ENCODE measurements around the gene EFCAB6.

EFCAB6 gene

DNA sequence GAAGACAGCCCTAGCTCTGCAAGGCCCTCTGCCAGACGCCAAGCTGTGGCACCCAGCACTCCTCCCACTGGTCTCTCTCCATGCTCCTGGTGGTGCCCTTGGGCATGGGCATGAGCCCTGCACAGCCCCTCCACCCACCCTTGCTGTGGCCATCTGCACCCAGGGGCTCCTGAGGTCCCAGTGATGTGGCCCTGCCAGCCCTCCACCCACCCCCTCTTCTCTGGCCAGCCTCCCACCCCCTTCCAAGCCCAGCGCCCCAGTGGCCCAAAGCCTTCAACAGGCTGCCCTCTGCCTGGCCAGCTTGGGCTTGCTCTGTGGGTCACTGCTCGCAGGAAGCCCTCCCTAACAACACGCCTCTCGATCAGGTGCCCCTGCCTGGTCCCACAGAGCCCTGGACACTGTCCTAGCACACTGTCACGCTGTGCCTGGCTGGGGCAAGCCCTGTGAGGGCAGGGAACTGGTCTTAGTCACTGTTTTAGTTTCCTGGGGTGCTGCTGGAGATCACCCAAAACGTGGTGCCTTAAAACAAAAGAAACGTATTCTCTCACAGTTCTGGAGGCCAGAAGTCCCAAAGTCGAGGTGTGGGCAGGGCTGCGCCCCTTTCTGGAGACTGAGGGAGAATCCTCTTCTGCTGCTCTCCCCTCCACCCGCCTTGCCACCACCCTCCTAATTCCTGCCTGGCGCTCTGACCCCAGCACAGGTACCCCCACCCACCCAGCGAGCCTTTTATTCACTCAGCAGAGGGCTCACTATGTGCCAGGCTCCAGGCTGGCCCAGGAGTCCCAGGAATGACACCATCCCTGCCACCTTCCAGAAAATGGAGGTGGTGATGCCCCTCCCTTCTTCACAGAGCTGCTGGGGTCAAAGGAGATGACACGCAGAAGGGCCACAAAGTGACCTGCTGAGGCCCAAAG lies 35.5 kb upstream of the EFCAB6 start:
- no peak for DNase-seq

- no peak for DNase-seq
Observed at GRCh38 chr22:43846966-43847365, 34.9 kb upstream of the EFCAB6 start.

DNA sequence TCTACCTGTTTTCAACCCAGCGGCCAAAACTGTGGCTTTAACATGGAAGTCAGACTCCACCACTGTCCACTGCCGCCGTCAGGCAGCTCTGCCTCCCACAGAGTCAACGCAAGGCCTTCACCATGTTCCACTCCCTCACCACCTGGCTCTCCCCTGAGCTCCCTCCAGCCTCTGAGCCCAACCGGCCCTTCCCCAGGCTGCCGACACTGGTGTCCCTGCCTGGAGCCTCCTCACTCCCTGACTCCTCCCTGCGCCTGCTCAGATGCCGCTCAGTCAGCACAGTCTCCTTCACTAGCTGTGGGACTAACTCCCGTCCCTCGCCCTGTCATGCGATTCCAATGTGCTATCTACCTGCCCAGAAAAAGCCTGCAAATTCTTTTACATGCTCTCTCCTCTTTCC lies 33.9 kb upstream of the EFCAB6 start:
- DNase-seq, result no peak

GRCh38 chr22:43844560-43845545 lies 32.7 kb upstream of the EFCAB6 start:
- no peak for DNase-seq

- no peak for DNase-seq
Observed at GRCh38 chr22:43843783-43844530, 31.9 kb upstream of the EFCAB6 start.

DNA sequence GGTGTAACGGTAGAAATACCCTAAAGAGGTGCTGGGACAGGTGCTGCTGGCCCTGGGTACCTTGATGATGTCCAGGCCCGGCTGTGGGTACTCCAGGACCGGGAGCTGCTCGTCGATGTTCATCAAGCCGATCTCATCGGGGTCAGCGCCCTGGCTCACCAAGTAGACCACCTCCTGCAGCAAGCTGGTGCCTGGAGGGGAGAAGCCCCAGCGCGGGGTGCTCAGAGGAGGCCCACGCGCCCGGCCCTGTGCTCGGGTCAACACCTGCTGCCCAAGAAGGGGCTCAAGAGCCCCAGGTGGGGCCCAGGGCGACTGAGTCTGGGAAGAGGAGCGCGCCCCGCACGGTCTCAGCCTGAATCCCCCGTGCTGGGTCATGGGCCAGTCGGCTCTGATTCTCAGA lies 29.6 kb upstream of the EFCAB6 start:
- DNase-seq, result no peak

DNA sequence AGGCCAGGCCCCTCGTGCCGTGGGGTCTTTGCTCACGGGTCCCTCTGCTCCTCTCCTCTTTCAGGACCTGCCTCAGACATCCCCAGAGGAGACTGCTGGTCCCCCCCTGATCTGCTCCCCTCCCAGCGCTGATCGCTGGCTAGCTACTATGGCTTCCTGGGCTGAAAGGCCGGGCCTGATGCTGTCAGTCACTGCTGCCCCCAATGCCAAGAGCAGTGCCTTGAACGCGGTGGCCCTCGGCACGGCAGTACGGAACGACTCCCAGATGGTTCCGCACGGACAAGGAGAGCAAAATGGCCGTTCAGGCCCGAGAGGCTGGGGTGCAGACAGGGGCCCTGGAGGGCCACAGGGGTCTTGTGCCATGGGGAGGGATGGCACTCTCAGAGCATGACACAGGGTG lies 28.7 kb upstream of the EFCAB6 start:
- DNase-seq, result no peak

DNA sequence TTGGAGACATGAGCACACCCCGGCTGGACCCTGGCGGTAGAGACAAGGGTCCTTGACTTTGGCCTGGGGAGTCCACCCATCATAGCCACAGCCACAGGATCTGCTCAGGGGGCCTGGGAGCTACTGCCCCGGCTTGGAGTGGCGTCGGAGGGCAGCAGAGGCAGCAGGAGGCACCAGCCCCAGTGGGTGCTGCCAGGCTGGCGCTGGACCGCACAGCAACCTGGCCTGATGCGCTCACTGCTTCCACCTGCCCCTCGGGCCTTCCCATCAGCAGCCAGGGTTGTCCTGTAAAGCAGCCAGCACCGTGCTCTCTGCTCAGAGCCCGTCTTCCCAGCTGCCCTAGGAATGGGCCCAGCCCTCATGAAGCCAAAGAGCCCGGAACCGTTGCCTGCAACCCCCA lies 28.3 kb upstream of the EFCAB6 start:
- no peak for DNase-seq

DNA sequence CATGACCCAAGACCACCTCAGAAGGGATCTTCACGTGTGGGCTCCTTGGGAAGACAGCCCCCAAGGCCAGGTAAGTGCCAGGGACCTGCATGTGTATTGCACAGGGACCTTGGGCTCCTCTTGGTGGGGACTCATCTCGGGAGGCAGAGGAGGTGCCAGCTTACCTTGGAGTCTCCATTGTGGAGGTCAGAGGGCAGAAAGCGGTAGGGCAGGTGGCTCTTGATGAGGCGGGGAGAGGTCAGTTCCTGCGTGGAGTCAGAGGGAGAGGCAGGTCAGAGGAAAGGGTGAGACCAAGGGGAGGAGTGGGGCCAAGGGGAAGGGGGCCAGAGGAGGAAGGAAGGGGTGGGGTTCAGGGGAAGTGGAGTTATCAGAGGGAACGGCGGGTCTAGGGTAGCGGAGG lies 27.7 kb upstream of the EFCAB6 start:
- DNase-seq, result no peak

DNA sequence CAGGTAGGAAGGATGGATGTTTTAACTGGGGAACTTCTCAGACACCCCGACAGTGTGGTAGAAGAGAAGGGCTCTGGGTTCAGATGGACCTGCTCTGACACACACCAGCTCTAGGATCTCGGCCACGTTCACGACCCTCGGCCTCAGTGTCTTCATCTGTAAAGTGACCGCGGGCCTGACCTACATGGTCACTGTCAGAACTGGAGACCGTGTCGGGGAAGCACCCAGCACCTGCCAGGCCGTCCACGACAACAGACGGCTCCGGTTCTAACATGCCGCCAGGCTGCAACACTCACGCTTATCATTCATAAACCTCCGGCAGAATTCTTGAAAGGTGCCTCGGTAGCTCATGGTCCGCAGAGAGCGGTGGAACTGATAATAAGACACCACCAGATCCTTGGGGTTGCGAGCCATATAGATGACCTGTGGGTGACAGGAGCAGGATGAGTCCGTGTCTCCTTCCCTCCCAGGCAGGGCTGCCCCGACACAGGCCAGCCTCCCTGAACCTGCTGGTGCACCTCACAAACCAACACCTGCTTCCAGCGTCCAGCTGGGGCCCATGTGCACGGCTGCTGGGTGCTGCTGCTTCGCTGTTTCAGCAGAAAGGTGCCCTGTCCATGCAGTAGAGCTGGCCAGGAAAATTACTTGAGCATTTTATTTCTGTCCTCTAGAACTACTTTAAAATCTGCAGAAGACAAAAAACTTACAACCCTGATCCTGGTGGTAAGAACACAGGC lies 26.6 kb upstream of the EFCAB6 start:
- no peak for DNase-seq

GRCh38 chr22:43838161-43838560 lies 26.1 kb upstream of the EFCAB6 start:
- no peak for DNase-seq

GRCh38 chr22:43837666-43838065 lies 25.6 kb upstream of the EFCAB6 start:
- DNase-seq, result no peak

- DNase-seq, result no peak
Observed at GRCh38 chr22:43835736-43836135, 23.6 kb upstream of the EFCAB6 start.

GRCh38 chr22:43835166-43835565 lies 23.1 kb upstream of the EFCAB6 start:
- DNase-seq, result no peak

GRCh38 chr22:43833286-43834240 lies 21.5 kb upstream of the EFCAB6 start:
- no peak for DNase-seq

GRCh38 chr22:43832393-43833265 lies 20.5 kb upstream of the EFCAB6 start:
- no peak for DNase-seq

DNA sequence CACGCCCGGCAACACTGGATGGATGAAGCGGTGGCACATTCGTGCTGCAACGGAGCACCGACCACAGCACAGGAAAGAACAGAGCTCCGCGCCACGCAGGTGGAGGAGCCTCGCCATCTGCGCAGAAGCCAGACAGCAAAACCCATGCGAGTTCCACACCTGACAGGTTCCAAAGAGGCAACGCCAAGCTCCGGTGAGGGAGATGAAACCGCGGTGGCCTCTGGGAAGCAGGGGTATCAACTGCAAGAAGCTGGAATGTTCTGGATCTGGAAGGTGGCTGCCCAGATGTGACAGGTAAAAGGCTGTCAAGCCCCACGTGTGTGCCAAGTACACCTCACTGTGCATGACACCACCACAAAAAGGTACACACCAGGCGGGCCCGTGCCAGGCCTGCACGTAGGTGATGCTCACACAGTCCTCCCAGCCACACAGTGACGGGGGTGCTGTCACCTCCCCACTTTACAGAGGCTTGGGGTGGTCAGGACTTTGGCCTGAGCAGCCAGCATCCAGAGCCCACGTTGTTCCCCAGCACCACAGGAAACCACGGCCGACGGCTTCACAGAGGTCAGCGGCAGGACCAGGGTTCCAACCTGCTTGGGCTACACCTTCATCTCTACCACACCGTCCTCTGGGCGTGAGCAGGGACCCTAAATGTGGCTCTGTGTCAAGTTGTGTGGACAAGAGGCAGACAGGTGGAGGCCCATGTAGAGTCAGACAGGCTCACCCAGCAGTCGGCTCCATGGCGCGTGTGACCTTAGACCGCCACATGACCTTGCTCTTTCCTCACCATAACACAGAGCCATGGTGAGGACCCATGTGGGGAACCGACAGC lies 19.7 kb upstream of the EFCAB6 start:
- DNase-seq, result no peak

DNA sequence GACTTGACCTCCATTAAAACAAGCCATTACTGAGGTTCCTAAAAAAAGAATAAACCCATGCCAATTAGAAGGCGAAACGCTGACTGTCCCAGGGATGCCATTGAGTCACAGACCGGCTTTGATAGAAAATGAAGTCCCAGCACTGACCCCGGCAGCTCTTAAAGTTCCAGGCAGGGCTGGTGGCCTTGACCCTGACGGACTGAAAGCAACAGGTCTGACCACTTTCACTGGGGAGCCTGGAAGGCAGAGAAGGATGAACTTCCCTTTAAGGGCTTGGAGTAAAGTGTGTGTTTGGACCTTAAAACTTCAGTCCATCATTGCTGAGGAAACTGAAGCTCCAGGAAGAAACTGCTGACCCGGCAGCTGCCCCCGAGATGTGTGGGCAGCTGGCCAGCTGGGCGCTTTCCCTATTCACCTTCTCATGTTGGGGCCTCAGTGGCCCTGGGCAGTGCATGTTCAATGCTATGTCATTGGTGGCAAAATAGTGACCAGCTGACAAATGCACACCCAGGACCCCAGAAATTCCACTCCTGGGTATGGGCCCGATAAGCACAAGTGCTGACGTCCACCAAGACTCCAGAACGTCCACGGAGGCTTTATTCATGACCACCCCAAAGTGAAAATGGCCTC lies 18.9 kb upstream of the EFCAB6 start:
- DNase-seq, result no peak

Measured in 8988T (cell line).